ENCODE results near the gene CCDC70.

Gene CCDC70

DNA sequence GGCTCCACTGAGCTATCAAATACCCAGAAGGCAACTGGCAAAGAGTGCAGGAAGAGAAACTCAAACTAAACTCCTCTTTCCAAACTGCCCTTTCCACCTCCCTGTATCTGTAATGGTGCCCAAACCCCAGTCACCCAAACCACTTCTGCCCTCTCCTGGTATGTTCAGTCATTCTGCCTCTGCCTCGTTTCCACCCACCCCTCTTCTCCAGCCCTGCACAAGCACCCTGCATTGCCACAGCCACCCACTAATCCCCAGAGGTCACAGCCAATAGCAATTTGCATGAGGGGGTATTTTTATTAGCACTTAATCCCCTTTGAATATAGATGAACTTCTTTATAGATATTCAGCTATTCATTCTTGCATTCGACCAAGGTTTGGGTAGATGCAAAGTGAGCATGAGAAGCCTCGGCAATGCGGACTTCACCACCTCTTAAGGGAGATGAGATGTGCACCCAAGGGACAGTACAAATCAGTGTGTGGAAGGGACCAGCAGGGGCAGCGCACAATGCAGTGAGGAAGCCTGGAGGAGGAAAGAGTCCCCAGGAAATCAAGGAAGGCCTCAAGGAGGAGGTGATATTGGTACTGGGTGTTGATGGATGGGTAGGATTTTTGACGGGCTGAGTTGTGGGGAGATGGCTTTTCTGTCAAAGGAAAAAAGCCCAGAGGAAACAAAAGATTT is 29.2 kb upstream of the CCDC70 start:
- peak; percentile 40 for DNase-seq
- H3K79me2 ChIP-seq (ENCODE audit: control insufficient read depth, insufficient read depth, low read length), result no peaks in the 10 kb centered on the region
- H2AK5ac ChIP-seq (ENCODE audit: low read length), result no peak overlapping the region
- no peak overlapping the region for H3K23ac ChIP-seq (ENCODE audit: low read length)
- H3K4me1 ChIP-seq (ENCODE audit: control insufficient read depth, low read depth, low read length), result no peaks in the 10 kb centered on the region
- H3K79me1 ChIP-seq (ENCODE audit: low read length), result no peaks in the 10 kb centered on the region
- no peak overlapping the region for H3K27ac ChIP-seq (ENCODE audit: low read depth, low read length)
- H3K9ac ChIP-seq (ENCODE audit: low read length), result no peak overlapping the region
- H4K5ac ChIP-seq (ENCODE audit: low read length), result no peak overlapping the region
- no peak overlapping the region for H4K8ac ChIP-seq (ENCODE audit: low read depth, low read length)
- H2BK15ac ChIP-seq (replicated peaks; ENCODE audit: low read depth), result no peak overlapping the region
- no CpG with 5 or more reads among the region's 6 CpGs for WGBS (ENCODE audit: extremely low coverage, insufficient coverage, low lambda C conversion rate)
- H3K27me3 ChIP-seq (ENCODE audit: insufficient read depth, low read length, poor library complexity), result no peaks in the 10 kb centered on the region
- no peak overlapping the region for H3K18ac ChIP-seq (ENCODE audit: low read length)
- no peak overlapping the region for H3K4me3 ChIP-seq (ENCODE audit: low read length)
- H3K4ac ChIP-seq (ENCODE audit: low read depth, low read length), result no peak overlapping the region
- H2BK5ac ChIP-seq (ENCODE audit: low read length), result no peak overlapping the region
- H3K36me3 ChIP-seq (ENCODE audit: control insufficient read depth, insufficient read depth, low read length), result no peaks in the 10 kb centered on the region
- H3K56ac ChIP-seq (ENCODE audit: low read length), result no peak overlapping the region
- H2BK120ac ChIP-seq (ENCODE audit: low read depth, low read length), result no peak overlapping the region
- no peak overlapping the region for H3K4me2 ChIP-seq (ENCODE audit: low read length)

DNA sequence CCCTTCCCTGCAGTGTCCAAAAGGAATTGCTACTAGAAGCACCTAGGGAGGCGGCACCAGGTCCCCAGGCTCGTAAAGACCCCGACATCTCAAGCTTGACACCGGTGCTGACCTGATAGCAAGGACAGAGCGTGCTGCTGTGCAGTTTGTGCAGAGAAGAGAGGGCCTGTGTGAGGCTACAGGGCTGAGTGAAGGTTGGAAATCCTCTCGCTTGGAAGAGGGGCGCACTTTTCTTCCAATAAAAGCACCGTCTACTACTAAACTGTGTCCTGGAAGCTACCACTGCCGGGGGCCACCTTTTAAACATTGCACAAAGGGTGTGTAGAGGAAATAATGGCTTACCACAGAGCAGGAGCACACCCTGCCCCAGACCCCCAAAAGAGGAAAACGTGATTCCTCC is 27.8 kb upstream of the CCDC70 start:
- H3K36me3 ChIP-seq (ENCODE audit: control insufficient read depth, insufficient read depth, low read length), result no peaks in the 10 kb centered on the region
- H3K4me2 ChIP-seq (ENCODE audit: low read length), result no peak overlapping the region
- H3K9ac ChIP-seq (ENCODE audit: low read length), result no peak overlapping the region
- no peak overlapping the region for H4K5ac ChIP-seq (ENCODE audit: low read length)
- H2BK120ac ChIP-seq (ENCODE audit: low read depth, low read length), result no peak overlapping the region
- H2BK5ac ChIP-seq (ENCODE audit: low read length), result no peak overlapping the region
- WGBS (ENCODE audit: extremely low coverage, insufficient coverage, low lambda C conversion rate), result no CpG with 5 or more reads among the region's 10 CpGs
- H3K56ac ChIP-seq (ENCODE audit: low read length), result no peak overlapping the region
- no peak overlapping the region for H3K4me3 ChIP-seq (ENCODE audit: low read length)
- H3K4me1 ChIP-seq (ENCODE audit: control insufficient read depth, low read depth, low read length), result no peaks in the 10 kb centered on the region
- H2AK5ac ChIP-seq (ENCODE audit: low read length), result no peak overlapping the region
- no peak overlapping the region for H3K4ac ChIP-seq (ENCODE audit: low read depth, low read length)
- no peak overlapping the region for H3K18ac ChIP-seq (ENCODE audit: low read length)
- no peaks in the 10 kb centered on the region for H3K79me1 ChIP-seq (ENCODE audit: low read length)
- no peak overlapping the region for H4K8ac ChIP-seq (ENCODE audit: low read depth, low read length)
- DNase-seq, result no peak
- H3K27me3 ChIP-seq (ENCODE audit: insufficient read depth, low read length, poor library complexity), result no peaks in the 10 kb centered on the region
- no peak overlapping the region for H3K27ac ChIP-seq (ENCODE audit: low read depth, low read length)
- H3K23ac ChIP-seq (ENCODE audit: low read length), result no peak overlapping the region
- no peaks in the 10 kb centered on the region for H3K79me2 ChIP-seq (ENCODE audit: control insufficient read depth, insufficient read depth, low read length)
- H2BK15ac ChIP-seq (replicated peaks; ENCODE audit: low read depth), result no peak overlapping the region

DNA sequence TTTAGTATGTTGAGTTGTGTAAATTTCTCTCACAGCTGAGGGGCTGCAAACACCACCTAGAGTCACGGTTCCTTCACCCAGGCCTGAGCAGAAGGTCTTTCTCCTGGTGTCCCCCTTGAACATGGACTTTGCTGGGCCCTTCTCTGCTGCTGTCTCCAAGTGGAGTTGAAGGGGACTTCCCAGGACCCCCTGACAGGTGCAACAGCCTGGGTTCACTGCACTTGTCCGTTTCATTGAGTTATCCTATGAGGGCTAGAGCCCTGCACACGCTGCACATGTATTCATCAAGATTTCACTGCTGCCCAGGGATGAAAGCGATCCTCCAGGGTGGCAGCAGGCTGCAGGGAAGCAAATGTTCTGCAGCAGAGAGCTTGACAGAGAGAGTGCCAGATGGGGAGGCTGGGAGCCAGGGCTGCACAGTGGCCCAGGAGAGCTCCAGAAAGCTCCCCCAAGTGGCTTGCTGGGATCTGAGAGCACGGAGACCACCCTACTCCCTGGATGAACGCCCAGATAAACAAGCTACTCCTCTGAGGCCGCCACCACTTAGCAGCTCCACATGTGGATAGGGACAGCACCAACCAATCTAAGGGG is 27.1 kb upstream of the CCDC70 start:
- no peak for DNase-seq
- Histone ChIP-seq H2BK5ac (ENCODE audit: low read length) (no peak overlapping the region), H2AK5ac (ENCODE audit: low read length) (no peak overlapping the region), H3K9ac (ENCODE audit: low read length) (no peak overlapping the region), H3K4me3 (ENCODE audit: low read length) (no peak overlapping the region), H3K4me2 (ENCODE audit: low read length) (no peak overlapping the region), H3K79me2 (ENCODE audit: control insufficient read depth, insufficient read depth, low read length) (no peaks in the 10 kb centered on the region), H2BK120ac (ENCODE audit: low read depth, low read length) (no peak overlapping the region), H3K4ac (ENCODE audit: low read depth, low read length) (no peak overlapping the region), H4K5ac (ENCODE audit: low read length) (no peak overlapping the region), H4K8ac (ENCODE audit: low read depth, low read length) (no peak overlapping the region), H3K27ac (ENCODE audit: low read depth, low read length) (no peak overlapping the region), H3K79me1 (ENCODE audit: low read length) (no peaks in the 10 kb centered on the region), H3K36me3 (ENCODE audit: control insufficient read depth, insufficient read depth, low read length) (no peaks in the 10 kb centered on the region), H3K18ac (ENCODE audit: low read length) (no peak overlapping the region), H3K23ac (ENCODE audit: low read length) (no peak overlapping the region), H3K56ac (ENCODE audit: low read length) (no peak overlapping the region), H3K27me3 (ENCODE audit: insufficient read depth, low read length, poor library complexity) (no peaks in the 10 kb centered on the region), H3K4me1 (ENCODE audit: control insufficient read depth, low read depth, low read length) (no peaks in the 10 kb centered on the region), H2BK15ac (replicated peaks; ENCODE audit: low read depth) (no peak overlapping the region)
- WGBS (ENCODE audit: extremely low coverage, insufficient coverage, low lambda C conversion rate), result no CpG with 5 or more reads among the region's 7 CpGs

DNA sequence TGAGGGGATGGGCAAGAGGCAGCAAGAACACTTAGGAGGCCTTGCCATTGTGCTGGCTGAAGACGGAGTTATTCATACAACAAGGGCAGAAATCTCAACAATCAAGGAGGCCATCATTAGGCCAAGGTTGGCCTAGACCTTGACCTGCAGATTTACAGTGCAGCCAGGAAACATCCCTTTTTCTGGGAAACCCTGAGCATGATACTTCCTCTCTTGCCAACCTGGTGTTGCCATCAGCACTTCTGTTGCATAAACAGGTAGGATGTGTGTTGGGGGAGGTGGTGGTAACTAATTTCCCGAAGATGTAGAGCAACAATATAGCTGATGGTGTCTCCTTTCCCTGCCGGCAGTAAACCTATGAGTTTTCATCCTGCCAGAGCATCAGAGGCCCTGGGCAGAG is 24.8 kb upstream of the CCDC70 start:
- Histone ChIP-seq H2BK5ac (ENCODE audit: low read length) (no peak overlapping the region), H4K8ac (ENCODE audit: low read depth, low read length) (no peak overlapping the region), H3K36me3 (ENCODE audit: control insufficient read depth, insufficient read depth, low read length) (no peaks in the 10 kb centered on the region), H2BK15ac (replicated peaks; ENCODE audit: low read depth) (no peak overlapping the region), H3K27ac (ENCODE audit: low read depth, low read length) (no peak overlapping the region), H3K23ac (ENCODE audit: low read length) (no peak overlapping the region), H2BK120ac (ENCODE audit: low read depth, low read length) (no peak overlapping the region), H4K5ac (ENCODE audit: low read length) (no peak overlapping the region), H3K56ac (ENCODE audit: low read length) (no peak overlapping the region), H3K79me2 (ENCODE audit: control insufficient read depth, insufficient read depth, low read length) (no peaks in the 10 kb centered on the region), H3K79me1 (ENCODE audit: low read length) (no peaks in the 10 kb centered on the region), H2AK5ac (ENCODE audit: low read length) (no peak overlapping the region), H3K18ac (ENCODE audit: low read length) (no peak overlapping the region), H3K4ac (ENCODE audit: low read depth, low read length) (no peak overlapping the region), H3K4me3 (ENCODE audit: low read length) (no peak overlapping the region), H3K4me1 (ENCODE audit: control insufficient read depth, low read depth, low read length) (no peaks in the 10 kb centered on the region), H3K9ac (ENCODE audit: low read length) (no peak overlapping the region), H3K27me3 (ENCODE audit: insufficient read depth, low read length, poor library complexity) (no peaks in the 10 kb centered on the region), H3K4me2 (ENCODE audit: low read length) (no peak overlapping the region)
- no CpG with 5 or more reads among the region's 3 CpGs for WGBS (ENCODE audit: extremely low coverage, insufficient coverage, low lambda C conversion rate)
- DNase-seq, result no peak

GRCh38 chr13:51838240-51838846 is 23.4 kb upstream of the CCDC70 start:
- H3K9ac ChIP-seq (ENCODE audit: low read length), result no peak overlapping the region

More at GRCh38 chr13:51838240-51838846, 23.4 kb upstream of the CCDC70 start:
- no peaks in the 10 kb centered on the region for H3K27me3 ChIP-seq (ENCODE audit: insufficient read depth, low read length, poor library complexity)
- H3K27ac ChIP-seq (ENCODE audit: low read depth, low read length), result no peak overlapping the region
- no peak overlapping the region for H3K4me3 ChIP-seq (ENCODE audit: low read length)
- H2AK5ac ChIP-seq (ENCODE audit: low read length), result no peak overlapping the region
- H3K4me2 ChIP-seq (ENCODE audit: low read length), result no peak overlapping the region
- H2BK120ac ChIP-seq (ENCODE audit: low read depth, low read length), result no peak overlapping the region
- H2BK5ac ChIP-seq (ENCODE audit: low read length), result no peak overlapping the region
- H3K79me1 ChIP-seq (ENCODE audit: low read length), result no peaks in the 10 kb centered on the region
- no CpG with 5 or more reads among the region's 8 CpGs for WGBS (ENCODE audit: extremely low coverage, insufficient coverage, low lambda C conversion rate)
- no peak overlapping the region for H3K23ac ChIP-seq (ENCODE audit: low read length)
- no peak overlapping the region for H3K56ac ChIP-seq (ENCODE audit: low read length)
- DNase-seq, result no peak
- H4K5ac ChIP-seq (ENCODE audit: low read length), result no peak overlapping the region
- H3K4me1 ChIP-seq (ENCODE audit: control insufficient read depth, low read depth, low read length), result no peaks in the 10 kb centered on the region
- no peak overlapping the region for H3K18ac ChIP-seq (ENCODE audit: low read length)
- no peaks in the 10 kb centered on the region for H3K79me2 ChIP-seq (ENCODE audit: control insufficient read depth, insufficient read depth, low read length)
- H4K8ac ChIP-seq (ENCODE audit: low read depth, low read length), result no peak overlapping the region
- no peak overlapping the region for H3K4ac ChIP-seq (ENCODE audit: low read depth, low read length)
- H2BK15ac ChIP-seq (replicated peaks; ENCODE audit: low read depth), result no peak overlapping the region
- H3K36me3 ChIP-seq (ENCODE audit: control insufficient read depth, insufficient read depth, low read length), result no peaks in the 10 kb centered on the region

All from mesendoderm (in vitro differentiated cells).